Ascending aorta (tissue), 2 donors: Measurements from ENCODE around the gene PLCL2. TPM values are rescaled to one million over a fixed set of nuclear protein-coding genes. Genes with fewer than 3 reads are reported as not detected.
"Not testable (repeated sequence)": the region's sequence is repeated elsewhere in the genome, so short reads cannot be mapped to it uniquely, and the experiment has no call there.

Source experiments
- DNase-seq, 2 donors: peaks; one replicate each; pipeline ENCODE4 v3.0.0-alpha.2; 2019; ENCODE audit warnings: low spot score in 2 of 2
- H3K27ac ChIP-seq, 2 donors: fragments of 200-600 bp; sonication (generic); one replicate each; pipeline ENCODE4 v1.5.1; 2016 to 2017; ENCODE audit warnings: mild to moderate bottlenecking in 1 of 2
- H3K27me3 ChIP-seq: fragments of 200-600 bp; sonication (generic); one replicate; pipeline ENCODE4 v1.5.1; 2017
- H3K36me3 ChIP-seq, 2 donors: fragments of 200-600 bp; sonication (generic); one replicate each; pipeline ENCODE4 v1.5.1; 2016
- H3K4me1 ChIP-seq, 2 donors: fragments of 200-600 bp; sonication (generic); one replicate each; pipeline ENCODE4 v1.5.1; 2016 to 2017; ENCODE audit warnings: mild to moderate bottlenecking in 1 of 2
- H3K4me3 ChIP-seq, 2 donors: fragments of 200-600 bp; sonication (generic); one replicate each; pipeline ENCODE4 v1.5.1; 2016 to 2017; ENCODE audit warnings: mild to moderate bottlenecking in 1 of 2
- H3K9me3 ChIP-seq, 2 donors: fragments of 200-600 bp; sonication (generic); one replicate each; pipeline ENCODE4 v1.5.1; 2016
- CTCF ChIP-seq, 3 experiments: fragments of 200-600 bp in 2 of 3; fragments of 450-650 bp in 1 of 3; sonication (generic) in 2 of 3; IDR thresholded peaks; one replicate each; pipeline ENCODE4 v1.5.1; 2016 to 2019; ENCODE audit warnings: antibody characterized with exemption in 3 of 3, mild to moderate bottlenecking in 1 of 3, moderate library complexity in 1 of 3
- intact Hi-C: fragments of 100-400 bp; cut with DNase I; formaldehyde crosslinking; loops from one replicate; pipeline ENCODE4 v1.15.1; 2023
- total RNA-seq: library from RNA; depleted of rRNA; stranded (reverse); fragments of >200 nt; gene quantifications from one replicate; pipeline ENCODE4 v1.1.0, GENCODE V29; 2016

The PLCL2 gene
- total RNA-seq, 1 donor from 2014 or later: 2.9 TPM

GRCh38 chr3:16942955-16943354 lies 58.2 kb downstream of the PLCL2 start:
- no peaks in the 10 kb centered on the region for H3K36me3 ChIP-seq
- H3K27me3 ChIP-seq: no peaks in the 10 kb centered on the region
- no peak for DNase-seq
- no peak overlapping the region for H3K27ac ChIP-seq
- no peaks in the 10 kb centered on the region for H3K4me1 ChIP-seq
- H3K9me3 ChIP-seq: no peaks in the 10 kb centered on the region
- TF ChIP-seq CTCF (IDR thresholded peaks at IDR 0.05): no peak
- intact Hi-C loops: loop anchor here (10.0 kb wide), 1 partner anchor 338 kb away; the partner anchor contains the start of gene DAZL
- H3K4me3 ChIP-seq: no peak overlapping the region

GRCh38 chr3:16943857-16944256 lies 59.1 kb downstream of the PLCL2 start:
- Histone ChIP-seq H3K4me1 (no peaks in the 10 kb centered on the region), H3K4me3 (no peak overlapping the region), H3K27ac (no peak overlapping the region), H3K36me3 (no peaks in the 10 kb centered on the region), H3K27me3 (no peaks in the 10 kb centered on the region), H3K9me3 (no peaks in the 10 kb centered on the region)
- no peak for DNase-seq
- intact Hi-C loops: loop anchor here (10.0 kb wide), 1 partner anchor 339 kb away; the partner anchor contains the start of gene DAZL
- TF ChIP-seq CTCF (IDR thresholded peaks at IDR 0.05): no peak

- Histone ChIP-seq H3K27ac (no peak overlapping the region), H3K27me3 (no peaks in the 10 kb centered on the region), H3K4me1 (no peaks in the 10 kb centered on the region), H3K36me3 (no peaks in the 10 kb centered on the region), H3K9me3 (no peaks in the 10 kb centered on the region), H3K4me3 (no peak overlapping the region)
- DNase-seq: no peak
- intact Hi-C loops: loop anchor here (10.0 kb wide), 1 partner anchor 340 kb away; the partner anchor contains the start of gene DAZL
- TF ChIP-seq CTCF (IDR thresholded peaks at IDR 0.05): no peak
These were observed 59.6 kb downstream of the PLCL2 start for GRCh38 chr3:16944356-16944755.

GRCh38 chr3:16945330-16945729 lies 60.6 kb downstream of the PLCL2 start:
- H3K36me3 ChIP-seq: no peaks in the 10 kb centered on the region
- TF ChIP-seq CTCF (IDR thresholded peaks at IDR 0.05): no peak
- H3K27ac ChIP-seq: no peak overlapping the region

GRCh38 chr3:16950282-16950681 lies 65.5 kb downstream of the PLCL2 start:
- H3K27ac ChIP-seq: no peak overlapping the region
- H3K27me3 ChIP-seq: no peaks in the 10 kb centered on the region
- H3K36me3 ChIP-seq: no peaks in the 10 kb centered on the region
- H3K4me1 ChIP-seq: no peaks in the 10 kb centered on the region
- H3K9me3 ChIP-seq: no peaks in the 10 kb centered on the region
- TF ChIP-seq CTCF (IDR thresholded peaks at IDR 0.05): no peak
- no peak for DNase-seq
- intact Hi-C loops: no loop called here
- no peak overlapping the region for H3K4me3 ChIP-seq

More at GRCh38 chr3:16945330-16945729, 60.6 kb downstream of the PLCL2 start:
- intact Hi-C loops: loop anchor here (10.0 kb wide), 1 partner anchor 341 kb away; the partner anchor contains the start of gene DAZL
- Histone ChIP-seq H3K4me3 (no peak overlapping the region), H3K9me3 (no peaks in the 10 kb centered on the region), H3K4me1 (no peaks in the 10 kb centered on the region), H3K27me3 (no peaks in the 10 kb centered on the region)
- DNase-seq: no peak

- no peaks in the 10 kb centered on the region for H3K27me3 ChIP-seq
- no peaks in the 10 kb centered on the region for H3K9me3 ChIP-seq
- H3K4me1 ChIP-seq: no peaks in the 10 kb centered on the region
- intact Hi-C loops: no loop called here
- no peak for TF ChIP-seq CTCF (IDR thresholded peaks at IDR 0.05)
- DNase-seq: no peak
- H3K36me3 ChIP-seq: no peaks in the 10 kb centered on the region
- H3K27ac ChIP-seq: no peak overlapping the region
- H3K4me3 ChIP-seq: no peak overlapping the region
These were observed 66.1 kb downstream of the PLCL2 start for GRCh38 chr3:16950845-16951244.

- H3K36me3 ChIP-seq, H3K27me3 ChIP-seq, H3K9me3 ChIP-seq, DNase-seq, H3K4me1 ChIP-seq, H3K4me3 ChIP-seq, H3K27ac ChIP-seq, intact Hi-C loops: not testable (repeated sequence)
These were observed 73.1 kb downstream of the PLCL2 start for GRCh38 chr3:16957852-16958251.
